GM23338 (cell line): ENCODE data around the gene ADAMTS17. TPM values are rescaled to one million over a fixed set of nuclear protein-coding genes. Genes with fewer than 3 reads are reported as not detected.

ENCODE experiments used
- ATAC-seq: fragments of 200-7000 bp; cut with Tn5 transposase; 3 replicates; pipeline ENCODE4 v1.9.1; 2020
- DNase-seq: peaks from one replicate; pipeline ENCODE4 v3.0.0-alpha.2; 2015; ENCODE audit warnings: low spot score
- H2AFZ ChIP-seq: fragments of 200-600 bp; sonication (generic); 2 replicates; pipeline ENCODE4 v1.8.0; 2016; ENCODE audit warnings: antibody characterized with exemption, mild to moderate bottlenecking, moderate library complexity
- H3F3A ChIP-seq: fragments of 200-600 bp; sonication (generic); replicated peaks from 2 replicates; pipeline ENCODE4 v1.8.0; 2017; ENCODE audit warnings: antibody characterized with exemption, mixed run types, low read depth
- H3K27ac ChIP-seq: fragments of 200-600 bp; sonication (generic); 2 replicates; pipeline ENCODE4 v1.6.1; 2016; ENCODE audit warnings: low read depth
- H3K27me3 ChIP-seq: fragments of 200-600 bp; sonication (generic); 2 replicates; pipeline ENCODE4 v1.8.0; 2016; ENCODE audit warnings: mild to moderate bottlenecking, mixed run types, moderate library complexity; ENCODE audit not compliant: insufficient read depth
- H3K36me3 ChIP-seq: fragments of 200-600 bp; sonication (generic); 2 replicates; pipeline ENCODE4 v1.8.0; 2016; ENCODE audit warnings: mild to moderate bottlenecking; ENCODE audit not compliant: insufficient read depth
- H3K4me1 ChIP-seq: fragments of 200-600 bp; sonication (generic); 2 replicates; pipeline ENCODE4 v1.8.0; 2016; ENCODE audit warnings: mild to moderate bottlenecking, moderate library complexity; ENCODE audit not compliant: insufficient read depth
- H3K4me2 ChIP-seq: fragments of 200-600 bp; sonication (generic); 2 replicates; pipeline ENCODE4 v1.7.1; 2017; ENCODE audit warnings: mixed run types
- H3K4me3 ChIP-seq: fragments of 200-600 bp; sonication (generic); 2 replicates; pipeline ENCODE4 v1.6.1; 2016; ENCODE audit warnings: mixed run types
- H3K79me2 ChIP-seq: fragments of 200-600 bp; sonication (generic); replicated peaks from 2 replicates; pipeline ENCODE4 v1.8.0; 2017; ENCODE audit warnings: mild to moderate bottlenecking; ENCODE audit not compliant: insufficient read depth
- H3K9me2 ChIP-seq: fragments of 200-600 bp; sonication (generic); 2 replicates; pipeline ENCODE4 v1.8.0; 2017; ENCODE audit not compliant: insufficient read depth
- H4K20me1 ChIP-seq: fragments of 200-600 bp; sonication (generic); replicated peaks from 2 replicates; pipeline ENCODE4 v1.8.0; 2017; ENCODE audit warnings: mild to moderate bottlenecking; ENCODE audit not compliant: insufficient read depth
- H3K27ac Mint-ChIP-seq: 2 replicates; pipeline ENCODE4 v1.8.0; 2020; ENCODE audit warnings: inconsistent platforms, mild to moderate bottlenecking, moderate library complexity, mixed read lengths
- H3K27me3 Mint-ChIP-seq: 3 replicates; pipeline ENCODE4 v1.8.0; 2022; ENCODE audit warnings: low read depth, mild to moderate bottlenecking, moderate library complexity, mixed read lengths, inconsistent platforms; ENCODE audit not compliant: insufficient read depth, poor library complexity
- H3K36me3 Mint-ChIP-seq: 3 replicates; pipeline ENCODE4 v1.8.0; 2021; ENCODE audit warnings: low read depth, mild to moderate bottlenecking, inconsistent platforms, moderate library complexity, mixed read lengths
- H3K4me1 Mint-ChIP-seq: 3 replicates; pipeline ENCODE4 v1.8.0; 2020; ENCODE audit warnings: mild to moderate bottlenecking, inconsistent platforms, mixed read lengths
- H3K4me3 Mint-ChIP-seq: 3 replicates; pipeline ENCODE4 v1.8.0; 2021; ENCODE audit warnings: moderate library complexity, mild to moderate bottlenecking, inconsistent platforms, mixed read lengths
- H3K9me3 Mint-ChIP-seq: 3 replicates; pipeline ENCODE4 v1.8.0; 2020; ENCODE audit warnings: moderate library complexity, mild to moderate bottlenecking, inconsistent platforms, mixed read lengths
- CREB1 ChIP-seq: fragments of 250-450 bp; sonication (Bioruptor Pico); IDR thresholded peaks from 2 replicates; pipeline ENCODE4 v1.5.0; 2020; ENCODE audit warnings: low read depth, mild to moderate bottlenecking, moderate library complexity
- CTCF ChIP-seq, 2 experiments: fragments of 200-600 bp in 1 of 2; sonication (generic) in 1 of 2; conservative IDR thresholded peaks; 2 replicates each; pipeline versions ENCODE4 v1.5.1 to v1.6.1; 2016 to 2017; ENCODE audit warnings: antibody characterized with exemption in 2 of 2, low read depth in 2 of 2, mild to moderate bottlenecking in 2 of 2, moderate library complexity in 1 of 2
- ETS1 ChIP-seq: IDR thresholded peaks from 2 replicates; pipeline ENCODE4 v1.6.1; 2016; ENCODE audit warnings: antibody characterized with exemption
- EZH2 ChIP-seq: fragments of 200-600 bp; sonication (generic); IDR thresholded peaks from one replicate; pipeline ENCODE4 v1.8.0; 2017; ENCODE audit warnings: antibody characterized with exemption, mild to moderate bottlenecking, low read depth; ENCODE audit not compliant: unreplicated experiment
- EZH2phosphoT487 ChIP-seq: fragments of 200-600 bp; sonication (generic); IDR thresholded peaks from one replicate; pipeline ENCODE4 v1.8.1; 2018; ENCODE audit warnings: antibody characterized with exemption; ENCODE audit not compliant: unreplicated experiment
- NANOG ChIP-seq: IDR thresholded peaks from 2 replicates; pipeline ENCODE4 v1.6.1; 2016; ENCODE audit warnings: antibody characterized with exemption, borderline replicate concordance
- POLR2AphosphoS5 ChIP-seq: IDR thresholded peaks from 2 replicates; pipeline ENCODE4 v1.6.1; 2016; ENCODE audit warnings: antibody characterized with exemption, low read depth
- STAT1 ChIP-seq: IDR thresholded peaks from one replicate; pipeline ENCODE4 v1.6.1; 2016; ENCODE audit warnings: antibody characterized with exemption; ENCODE audit not compliant: unreplicated experiment
- ZNF114 ChIP-seq: fragments of 250-450 bp; sonication (Bioruptor Pico); IDR thresholded peaks from 2 replicates; pipeline ENCODE4 v1.5.0; 2020; ENCODE audit warnings: mild to moderate bottlenecking, moderate library complexity
- ZNF331 ChIP-seq: fragments of 250-450 bp; sonication (Bioruptor Pico); IDR thresholded peaks from 2 replicates; pipeline ENCODE4 v1.5.0; 2020; ENCODE audit warnings: low read depth, mild to moderate bottlenecking, moderate library complexity
- polyA plus RNA-seq: library from polyadenylated mRNA; unstranded; fragments of >200 nt; fragmentation: Nextera tagmentation; extraction: Ambion mirVana; gene quantifications from 2 replicates; pipeline ENCODE4 v1.2.1, GENCODE V29; 2016
- total RNA-seq: library from RNA; depleted of rRNA; stranded (reverse); fragments of >200 nt; shearing (Covaris generic); gene quantifications from 2 replicates; pipeline ENCODE4 v1.2.3, GENCODE V29; 2014

Gene ADAMTS17
- total and polyA plus RNA-seq, 2 experiments from 2014 or later = 0.60 to 3.8 TPM

GRCh38 chr15:100265641-100266035 lies 76.1 kb downstream of the ADAMTS17 start:
- peaks cover 12% of the 10 kb centered on the region; the same call in 2 of the 3 replicates for H3K9me3 Mint-ChIP-seq
- H3K4me1 Mint-ChIP-seq = peaks cover 8% of the 10 kb centered on the region; the same call in 2 of the 3 replicates
- no peaks in the 10 kb centered on the region for H3K36me3 ChIP-seq
- no peaks in the 10 kb centered on the region for H3F3A ChIP-seq
- ATAC-seq (no peak), DNase-seq (no peak)
- H3K4me3 Mint-ChIP-seq = no peak overlapping the region
- no peak overlapping the region for H3K4me3 ChIP-seq
- no peaks in the 10 kb centered on the region for H3K27me3 ChIP-seq
- peaks cover 6% of the 10 kb centered on the region; the same call in 2 of the 3 replicates for H3K36me3 Mint-ChIP-seq
- H3K27ac Mint-ChIP-seq = no peak overlapping the region
- H4K20me1 ChIP-seq = no peaks in the 10 kb centered on the region
- H2AFZ ChIP-seq = no peak overlapping the region
- no peaks in the 10 kb centered on the region for H3K4me1 ChIP-seq
- no peaks in the 10 kb centered on the region for H3K9me2 ChIP-seq
- H3K79me2 ChIP-seq = no peaks in the 10 kb centered on the region
- no peak overlapping the region for H3K27ac ChIP-seq
- no peak overlapping the region for H3K4me2 ChIP-seq
- no peak for TF ChIP-seq EZH2
- H3K27me3 Mint-ChIP-seq = no peaks in the 10 kb centered on the region

- TF ChIP-seq CREB1 (CRISPR knock-in tag) (no peak), EZH2phosphoT487 (no peak), ZNF331 (CRISPR knock-in tag) (no peak), STAT1 (no peak), ETS1 (no peak)
- H3K27me3 ChIP-seq = no peaks in the 10 kb centered on the region
- no peaks in the 10 kb centered on the region for H3F3A ChIP-seq
- DNase-seq (no peak), ATAC-seq (peak; percentile 36; the same call in 1 of the 3 replicates)
- no peak overlapping the region for H3K4me3 Mint-ChIP-seq
- H3K27ac Mint-ChIP-seq = no peak overlapping the region
- no peak overlapping the region for H3K4me2 ChIP-seq
- peaks cover 6% of the 10 kb centered on the region; the same call in 2 of the 3 replicates for H3K36me3 Mint-ChIP-seq
- H3K27ac ChIP-seq = no peak overlapping the region
- no peaks in the 10 kb centered on the region for H3K4me1 ChIP-seq
- no peaks in the 10 kb centered on the region for H3K79me2 ChIP-seq
- no peaks in the 10 kb centered on the region for H3K36me3 ChIP-seq
- H4K20me1 ChIP-seq = no peaks in the 10 kb centered on the region
- no peaks in the 10 kb centered on the region for H3K27me3 Mint-ChIP-seq
- H3K9me3 Mint-ChIP-seq = peaks cover 12% of the 10 kb centered on the region; the same call in 1 of the 3 replicates
- no peaks in the 10 kb centered on the region for H3K9me2 ChIP-seq
- H3K4me1 Mint-ChIP-seq = peaks cover 8% of the 10 kb centered on the region; the same call in 2 of the 3 replicates
- no peak overlapping the region for H2AFZ ChIP-seq
- no peak overlapping the region for H3K4me3 ChIP-seq
Measured at GRCh38 chr15:100264994-100265640, 76.7 kb downstream of the ADAMTS17 start.

- Mint-ChIP-seq H3K9me3 (0 out of 3 replicates have a peak, but pooled peaks cover under 1% of the 10 kb centered on the region), H3K4me1 (peaks cover 8% of the 10 kb centered on the region; the same call in 2 of the 3 replicates), H3K27me3 (no peaks in the 10 kb centered on the region), H3K36me3 (no peaks in the 10 kb centered on the region; the same call in 2 of the 3 replicates), H3K4me3 (no peak overlapping the region), H3K27ac (no peak overlapping the region)
- no peaks in the 10 kb centered on the region for H3K79me2 ChIP-seq
- no peaks in the 10 kb centered on the region for H3K9me2 ChIP-seq
- ATAC-seq (peak; percentile 40), DNase-seq (no peak)
- no peaks in the 10 kb centered on the region for H3K27me3 ChIP-seq
- H3F3A ChIP-seq = no peaks in the 10 kb centered on the region
- no peaks in the 10 kb centered on the region for H4K20me1 ChIP-seq
- H3K27ac ChIP-seq = no peak overlapping the region
- no peaks in the 10 kb centered on the region for H3K36me3 ChIP-seq
- H3K4me2 ChIP-seq = no peak overlapping the region
- H3K4me3 ChIP-seq = no peak overlapping the region
- H3K4me1 ChIP-seq = no peaks in the 10 kb centered on the region
- H2AFZ ChIP-seq = no peak overlapping the region
- TF ChIP-seq ZNF331 (CRISPR knock-in tag) = no peak
- no peak for TF ChIP-seq POLR2AphosphoS5
- TF ChIP-seq CREB1 (CRISPR knock-in tag) = no peak
- no peak for TF ChIP-seq NANOG
- TF ChIP-seq ZNF114 (CRISPR knock-in tag) = no peak
- TF ChIP-seq EZH2 = no peak
- TF ChIP-seq STAT1 = no peak
- no peak for TF ChIP-seq EZH2phosphoT487
- no peak for TF ChIP-seq CTCF (conservative IDR thresholded peaks at IDR 0.05; ENCODE audit: low read depth in 2 of 2)
Measured at GRCh38 chr15:100263721-100264455, 77.9 kb downstream of the ADAMTS17 start.
